Fibroblast of the aortic adventitia (primary cell): Measurements from ENCODE around the gene FAM200A. TPM values are rescaled to one million over a fixed set of nuclear protein-coding genes. Genes with fewer than 3 reads are reported as not detected.
"Not testable (repeated sequence)": the region's sequence is repeated elsewhere in the genome, so short reads cannot be mapped to it uniquely, and the experiment has no call there.

Experiments used
- DNase-seq: peaks from one replicate; pipeline ENCODE4 v3.0.0-alpha.2; 2010; ENCODE audit warnings: low read depth
- H3K4me3 ChIP-seq: 2 replicates; pipeline ENCODE4 v1.5.1; 2011; ENCODE audit warnings: low read depth, mild to moderate bottlenecking, control low read depth, low read length, moderate library complexity
- CTCF ChIP-seq: IDR thresholded peaks from 2 replicates; pipeline ENCODE4 v1.5.1; 2011; ENCODE audit warnings: mild to moderate bottlenecking, low read length, control low read depth, inconsistent platforms; ENCODE audit not compliant: insufficient read depth
- total RNA-seq: library from RNA; depleted of rRNA; stranded (reverse); fragments of >200 nt; gene quantifications from 2 replicates; pipeline ENCODE4 v1.2.3, GENCODE V29; 2012; ENCODE audit warnings: low replicate concordance

Gene FAM200A
- total RNA-seq, 1 donor: 8.9 TPM

GRCh38 chr7:99579956-99580777 is 28.3 kb upstream of the FAM200A start:
- peak overlapping the region; percentile 66 for H3K4me3 ChIP-seq
- TF ChIP-seq CTCF: peak; percentile 37
- DNase-seq: peak; percentile 39

- TF ChIP-seq CTCF: no peak
- H3K4me3 ChIP-seq: peak overlapping the region; percentile 66
- no peak for DNase-seq
Measured at GRCh38 chr7:99579281-99579955, 27.5 kb upstream of the FAM200A start.

GRCh38 chr7:99576251-99576650 is 24.3 kb upstream of the FAM200A start:
- DNase-seq: no peak
- no peak overlapping the region for H3K4me3 ChIP-seq
- no peak for TF ChIP-seq CTCF

GRCh38 chr7:99573257-99573656 is 21.3 kb upstream of the FAM200A start:
- TF ChIP-seq CTCF: no peak
- no peak for DNase-seq
- H3K4me3 ChIP-seq: no peak overlapping the region

- no peak for DNase-seq
- H3K4me3 ChIP-seq: no peak overlapping the region
- no peak for TF ChIP-seq CTCF
Measured at GRCh38 chr7:99571768-99572167, 19.9 kb upstream of the FAM200A start.

- not testable (repeated sequence) for H3K4me3 ChIP-seq
Measured at GRCh38 chr7:99568770-99569169, 16.9 kb upstream of the FAM200A start.

GRCh38 chr7:99563650-99564049 is 11.7 kb upstream of the FAM200A start:
- no peak for TF ChIP-seq CTCF
- peak; percentile 51 for DNase-seq
- no peak overlapping the region for H3K4me3 ChIP-seq

More at GRCh38 chr7:99568770-99569169, 16.9 kb upstream of the FAM200A start:
- DNase-seq: not testable (repeated sequence)
